DOHH2 (cell line): ENCODE results near the gene SERPINF2.
"Not testable (repeated sequence)": the region's sequence is repeated elsewhere in the genome, so short reads cannot be mapped to it uniquely, and the experiment has no call there.

Experiments used
- H3F3A ChIP-seq: fragments of 200-600 bp; sonication (generic), shearing (Covaris generic); 2 replicates; pipeline ENCODE4 v1.6.0; 2016; ENCODE audit warnings: antibody characterized with exemption, mild to moderate bottlenecking; ENCODE audit not compliant: control insufficient read depth, insufficient read depth
- H3K27ac ChIP-seq: fragments of 200-600 bp; sonication (generic); 2 replicates; pipeline ENCODE4 v1.5.1; 2014; ENCODE audit warnings: low read depth, mild to moderate bottlenecking, low read length, moderate library complexity
- H3K27me3 ChIP-seq: fragments of 200-600 bp; sonication (generic); 2 replicates; pipeline ENCODE4 v1.6.1; 2014; ENCODE audit warnings: mild to moderate bottlenecking, low read length, mixed read lengths; ENCODE audit not compliant: control insufficient read depth
- H3K36me3 ChIP-seq: fragments of 200-600 bp; sonication (generic); 2 replicates; pipeline ENCODE4 v1.6.1; 2014; ENCODE audit warnings: mild to moderate bottlenecking, low read length, moderate library complexity, mixed read lengths; ENCODE audit not compliant: control insufficient read depth
- H3K4me1 ChIP-seq: fragments of 200-600 bp; sonication (generic); 2 replicates; pipeline ENCODE4 v1.6.1; 2014; ENCODE audit warnings: mild to moderate bottlenecking, low read length, mixed read lengths; ENCODE audit not compliant: control insufficient read depth
- H3K4me2 ChIP-seq: fragments of 200-600 bp; sonication (generic); 2 replicates; pipeline ENCODE4 v1.6.0; 2014; ENCODE audit warnings: mild to moderate bottlenecking, low read length, moderate library complexity
- H3K4me3 ChIP-seq: fragments of 200-600 bp; sonication (generic); 2 replicates; pipeline ENCODE4 v1.5.1; 2014; ENCODE audit warnings: mild to moderate bottlenecking, low read length, mixed read lengths
- H3K79me2 ChIP-seq: fragments of 200-600 bp; sonication (generic); 2 replicates; pipeline ENCODE4 v1.6.1; 2014; ENCODE audit warnings: mild to moderate bottlenecking, low read length, mixed read lengths; ENCODE audit not compliant: control insufficient read depth
- H3K9me2 ChIP-seq: fragments of 200-600 bp; sonication (generic); replicated peaks from 2 replicates; pipeline ENCODE4 v1.6.1; 2014; ENCODE audit warnings: mild to moderate bottlenecking, low read length, mixed read lengths; ENCODE audit not compliant: control insufficient read depth
- H3K9me3 ChIP-seq: fragments of 200-600 bp; sonication (generic); 2 replicates; pipeline ENCODE4 v1.6.1; 2014; ENCODE audit warnings: antibody characterized with exemption, low read length, mixed read lengths; ENCODE audit not compliant: control insufficient read depth, insufficient read depth
- H4K20me1 ChIP-seq: fragments of 200-600 bp; sonication (generic); 2 replicates; pipeline ENCODE4 v1.6.0; 2014; ENCODE audit warnings: low read depth, mild to moderate bottlenecking, antibody characterized with exemption, low read length, moderate library complexity; ENCODE audit not compliant: control insufficient read depth, insufficient read depth
- CTCF ChIP-seq: fragments of 200-600 bp; sonication (generic); IDR thresholded peaks from one replicate; pipeline ENCODE4 v1.5.1; 2014; ENCODE audit warnings: antibody characterized with exemption, mild to moderate bottlenecking, low read depth, low read length; ENCODE audit not compliant: poor library complexity, severe bottlenecking
- EZH2phosphoT487 ChIP-seq: fragments of 200-600 bp; sonication (generic); IDR thresholded peaks from 2 replicates; pipeline ENCODE4 v1.6.1; 2017; ENCODE audit warnings: borderline replicate concordance, mild to moderate bottlenecking, antibody characterized with exemption, low read length, moderate library complexity, mixed read lengths

SERPINF2 gene

DNA sequence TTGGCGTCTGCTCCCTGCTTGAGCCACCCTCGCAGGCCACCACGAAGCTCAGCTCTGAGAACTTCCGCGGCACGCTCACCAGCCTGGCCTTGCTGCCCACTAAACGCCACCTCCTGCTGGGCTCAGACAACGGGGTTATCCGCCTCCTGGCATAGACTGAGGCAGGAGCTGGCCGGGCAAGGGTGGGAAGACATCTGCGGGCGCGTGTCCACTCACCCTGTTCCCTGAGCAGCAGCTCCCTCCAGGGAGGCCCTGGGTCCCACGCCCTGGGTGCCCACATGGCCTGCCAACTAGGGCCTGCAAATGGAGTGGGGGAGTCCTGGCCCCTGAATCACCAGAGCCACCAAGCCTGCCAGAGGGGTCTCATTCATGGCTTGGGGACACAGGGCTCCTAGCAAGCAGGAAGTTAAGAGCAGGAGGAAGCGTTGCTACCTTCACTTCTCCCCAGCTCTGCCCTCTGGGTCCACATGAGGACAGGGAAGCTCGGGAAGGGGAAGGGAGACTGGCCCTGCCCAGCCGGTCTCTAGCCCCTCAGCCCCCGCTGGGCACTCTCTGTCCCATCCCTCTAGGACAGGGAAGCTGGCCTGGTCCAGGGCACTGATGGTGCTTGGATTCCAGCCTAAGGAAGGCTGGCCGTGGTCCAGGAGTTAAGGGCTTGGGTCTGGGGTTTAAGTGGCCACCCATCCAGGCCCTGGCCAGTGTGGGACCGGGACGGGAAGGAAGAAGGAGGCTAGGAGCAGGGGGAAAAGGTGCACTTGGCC, 5.0 kb upstream of the SERPINF2 start:
- Histone ChIP-seq H3K9me2 (no peaks in the 10 kb centered on the region), H3K9me3 (no peaks in the 10 kb centered on the region), H3K36me3 (peaks cover 37% of the 10 kb centered on the region), H3K4me2 (no peak overlapping the region), H3F3A (peaks cover 18% of the 10 kb centered on the region), H3K4me3 (no peak overlapping the region), H3K27me3 (no peaks in the 10 kb centered on the region), H3K27ac (no peak overlapping the region), H3K4me1 (peaks cover 47% of the 10 kb centered on the region), H3K79me2 (peaks cover 13% of the 10 kb centered on the region), H4K20me1 (no peaks in the 10 kb centered on the region)
- no peak for TF ChIP-seq EZH2phosphoT487
- no peak for TF ChIP-seq CTCF

GRCh38 chr17:1741899-1742298, 772 bp upstream of the SERPINF2 start:
- not testable (repeated sequence) for H3K27me3 ChIP-seq, H3K9me2 ChIP-seq, H3K4me1 ChIP-seq, H3K4me2 ChIP-seq, H3K9me3 ChIP-seq, H3K79me2 ChIP-seq, H3K4me3 ChIP-seq, H3K27ac ChIP-seq, H3F3A ChIP-seq, H4K20me1 ChIP-seq
- peaks cover 13% of the 10 kb centered on the region for H3K36me3 ChIP-seq

- H3K9me3 ChIP-seq = no peaks in the 10 kb centered on the region
- TF ChIP-seq CTCF (no peak), EZH2phosphoT487 (no peak)
- H3K27me3 ChIP-seq = no peaks in the 10 kb centered on the region
- H3K36me3 ChIP-seq = peaks cover under 1% of the 10 kb centered on the region
- no peaks in the 10 kb centered on the region for H3K9me2 ChIP-seq
- H3F3A ChIP-seq = no peaks in the 10 kb centered on the region
- H3K79me2 ChIP-seq = no peaks in the 10 kb centered on the region
- H3K4me2 ChIP-seq = no peak overlapping the region
- no peak overlapping the region for H3K27ac ChIP-seq
- H4K20me1 ChIP-seq = no peaks in the 10 kb centered on the region
- H3K4me3 ChIP-seq = no peak overlapping the region
- no peaks in the 10 kb centered on the region for H3K4me1 ChIP-seq
These were observed 393 bp downstream of the SERPINF2 start for GRCh38 chr17:1743088-1743439.

- Histone ChIP-seq H3K79me2 (no peaks in the 10 kb centered on the region), H3K27ac (no peak overlapping the region), H3F3A (no peaks in the 10 kb centered on the region), H4K20me1 (no peaks in the 10 kb centered on the region), H3K27me3 (no peaks in the 10 kb centered on the region), H3K9me2 (no peaks in the 10 kb centered on the region), H3K36me3 (no peaks in the 10 kb centered on the region), H3K4me3 (no peak overlapping the region), H3K4me1 (no peaks in the 10 kb centered on the region), H3K4me2 (no peak overlapping the region), H3K9me3 (no peaks in the 10 kb centered on the region)
- TF ChIP-seq CTCF (no peak), EZH2phosphoT487 (no peak)
These were observed 2.2 kb downstream of the SERPINF2 start for GRCh38 chr17:1744551-1745512.
